ENCODE results near the gene OR5F1.

OR5F1 gene

GRCh38 chr11:55966391-55966790 is 28.0 kb downstream of the OR5F1 start:
- DNase-seq (ENCODE audit: low spot score), result no peak
- no peak overlapping the region for H3K27ac ChIP-seq
- POLR2A ChIA-PET (ENCODE audit: low non-redundant PET), result no interaction called here
- CTCF ChIA-PET, result no interaction called here
- TF ChIP-seq, protein P1, sequence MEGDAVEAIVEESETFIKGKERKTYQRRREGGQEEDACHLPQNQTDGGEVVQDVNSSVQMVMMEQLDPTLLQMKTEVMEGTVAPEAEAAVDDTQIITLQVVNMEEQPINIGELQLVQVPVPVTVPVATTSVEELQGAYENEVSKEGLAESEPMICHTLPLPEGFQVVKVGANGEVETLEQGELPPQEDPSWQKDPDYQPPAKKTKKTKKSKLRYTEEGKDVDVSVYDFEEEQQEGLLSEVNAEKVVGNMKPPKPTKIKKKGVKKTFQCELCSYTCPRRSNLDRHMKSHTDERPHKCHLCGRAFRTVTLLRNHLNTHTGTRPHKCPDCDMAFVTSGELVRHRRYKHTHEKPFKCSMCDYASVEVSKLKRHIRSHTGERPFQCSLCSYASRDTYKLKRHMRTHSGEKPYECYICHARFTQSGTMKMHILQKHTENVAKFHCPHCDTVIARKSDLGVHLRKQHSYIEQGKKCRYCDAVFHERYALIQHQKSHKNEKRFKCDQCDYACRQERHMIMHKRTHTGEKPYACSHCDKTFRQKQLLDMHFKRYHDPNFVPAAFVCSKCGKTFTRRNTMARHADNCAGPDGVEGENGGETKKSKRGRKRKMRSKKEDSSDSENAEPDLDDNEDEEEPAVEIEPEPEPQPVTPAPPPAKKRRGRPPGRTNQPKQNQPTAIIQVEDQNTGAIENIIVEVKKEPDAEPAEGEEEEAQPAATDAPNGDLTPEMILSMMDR (conservative IDR thresholded peaks at IDR 0.05; ENCODE audit: low read depth), result no peak

GRCh38 chr11:55956521-55956920 is 37.9 kb downstream of the OR5F1 start:
- DNase-seq (ENCODE audit: low spot score), result no peak
- ChIA-PET CTCF (interaction anchor here (0.6 kb wide), 1 partner anchor 17 kb away, joined by 4 read pairs; no protein-coding TSS in a partner anchor), POLR2A (ENCODE audit: low non-redundant PET) (no interaction called here)
- H3K27ac ChIP-seq, result no peak overlapping the region
- TF ChIP-seq, protein P1 (conservative IDR thresholded peaks at IDR 0.05; ENCODE audit: low read depth), result no peak

GRCh38 chr11:55949330-55949729 is 45.1 kb downstream of the OR5F1 start:
- TF ChIP-seq, protein P1 (conservative IDR thresholded peaks at IDR 0.05; ENCODE audit: low read depth), result no peak
- no peak overlapping the region for H3K27ac ChIP-seq
- no peak for DNase-seq (ENCODE audit: low spot score)
- CTCF ChIA-PET, result no interaction called here
- POLR2A ChIA-PET (ENCODE audit: low non-redundant PET), result no interaction called here
